HG02970 (cell line): ENCODE data around the gene EXOC4.

Source experiments
- ATAC-seq: cut with Tn5 transposase; IDR thresholded peaks from one replicate; pipeline ENCODE4 v1.9.1; 2021; ENCODE audit warnings: mild to moderate bottlenecking, moderate library complexity, moderate number of reproducible peaks; ENCODE audit not compliant: unreplicated experiment, low FRiP score

The EXOC4 gene

DNA sequence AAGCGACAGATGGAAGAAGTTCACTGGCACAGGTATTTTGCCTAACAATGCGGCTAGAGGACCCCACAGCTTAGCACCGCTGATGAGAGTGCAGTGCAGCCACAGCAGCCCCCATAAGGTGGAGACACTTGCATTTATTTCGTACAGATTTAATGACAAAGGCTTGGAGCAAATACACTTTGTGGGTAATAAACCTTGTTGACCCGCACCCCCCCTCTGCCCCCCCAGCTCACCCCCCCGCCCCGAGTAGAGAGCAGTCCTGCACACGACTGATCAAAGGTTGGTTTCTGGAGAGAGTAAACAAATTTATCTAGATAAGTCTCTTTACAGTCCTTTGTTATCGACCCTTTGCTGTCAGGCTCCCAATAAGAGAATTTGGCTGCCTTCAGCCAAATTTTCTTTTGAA, 777.6 kb downstream of the EXOC4 start:
- ATAC-seq: no peak

DNA sequence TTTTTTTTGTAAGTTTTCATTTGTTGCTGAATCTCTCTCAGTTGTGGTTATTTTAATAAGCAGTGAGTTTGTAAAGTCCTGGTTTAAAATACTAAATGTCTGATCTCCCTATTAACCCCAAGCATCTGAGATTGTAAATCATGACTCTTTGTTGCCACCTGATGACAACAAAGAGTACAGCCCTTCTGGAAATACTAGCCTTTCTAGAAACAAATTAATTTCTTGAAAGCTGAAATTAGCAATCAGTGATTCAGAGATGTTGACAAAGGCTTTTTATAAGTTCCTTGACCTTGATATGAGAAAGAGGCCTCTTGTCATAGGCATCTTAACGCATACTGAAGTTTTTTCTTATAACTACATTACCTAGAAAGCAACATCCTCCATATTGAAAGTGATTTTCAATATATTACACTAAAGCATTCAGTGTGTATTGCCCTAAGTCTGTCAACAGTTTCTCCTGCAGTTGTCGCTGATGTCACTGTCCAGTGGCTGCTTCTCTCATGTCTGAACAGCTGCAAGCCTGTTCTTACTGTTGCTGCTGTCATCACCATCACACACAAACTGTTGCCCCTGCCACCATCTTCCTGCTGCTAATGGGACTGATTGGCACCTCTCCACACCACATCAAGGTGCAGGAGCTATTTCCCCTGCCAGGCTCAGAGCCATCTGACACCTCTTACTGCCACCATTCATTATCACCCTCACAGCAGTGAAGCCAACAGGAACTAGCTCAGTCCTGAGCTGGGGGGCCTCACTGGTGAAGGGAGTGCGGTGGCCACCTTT, 779.1 kb downstream of the EXOC4 start:
- ATAC-seq: no peak

DNA sequence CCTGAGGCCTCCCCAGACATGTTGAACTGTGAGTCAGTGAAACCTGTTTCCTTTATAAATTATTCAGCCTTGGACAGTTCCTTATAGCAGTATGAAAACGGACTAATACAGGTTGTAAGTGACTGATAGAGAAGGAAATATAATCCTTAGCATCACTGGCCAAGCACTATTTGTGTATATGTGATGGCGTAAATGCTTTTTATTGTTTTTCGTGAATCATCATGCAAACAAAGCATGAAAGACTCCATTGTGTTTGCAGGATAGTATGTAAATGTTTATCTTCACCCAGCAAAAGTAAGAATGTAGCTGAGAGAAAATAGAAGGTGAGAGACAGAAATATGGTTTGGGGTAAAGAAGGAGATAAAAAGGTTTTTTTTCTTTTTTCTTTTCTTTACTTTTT, 781.8 kb downstream of the EXOC4 start:
- ATAC-seq: no peak

DNA sequence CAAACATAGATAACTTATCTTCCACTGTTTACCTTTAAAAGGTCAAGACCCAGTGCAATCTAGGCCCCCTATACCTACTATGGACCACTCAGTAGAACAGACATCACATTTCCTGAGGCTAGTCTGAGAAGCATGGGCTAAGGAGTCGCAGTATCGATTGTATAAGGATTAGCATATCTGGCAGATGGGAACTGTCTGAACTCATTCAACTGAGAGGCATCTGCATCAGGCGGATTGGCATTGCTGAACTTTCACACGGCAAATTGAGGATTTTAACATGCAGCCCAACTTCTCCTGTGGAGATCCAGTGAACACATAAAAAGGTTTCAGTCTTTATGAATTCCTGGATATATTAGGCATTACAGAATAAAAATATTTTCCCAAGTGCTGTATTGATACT, 785.1 kb downstream of the EXOC4 start:
- no peak for ATAC-seq

DNA sequence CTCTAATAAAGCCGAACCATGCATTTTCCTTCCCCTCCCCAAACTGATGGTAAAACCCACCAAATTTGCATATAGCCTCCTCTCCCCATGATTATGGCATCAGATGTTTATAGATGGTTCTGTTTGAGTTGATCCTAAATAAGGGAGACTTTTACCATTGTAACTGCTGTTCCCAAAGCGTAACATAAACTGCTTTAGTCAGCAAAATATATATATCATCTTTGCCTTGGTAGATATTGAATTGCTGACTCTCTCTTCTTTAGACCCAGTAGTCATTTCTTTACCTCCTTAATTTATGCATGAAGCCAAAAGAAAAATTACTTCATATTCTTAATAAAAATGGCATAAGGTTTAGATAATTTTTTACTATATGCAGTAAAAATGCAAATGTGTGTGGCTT, 788.1 kb downstream of the EXOC4 start:
- ATAC-seq: no peak

DNA sequence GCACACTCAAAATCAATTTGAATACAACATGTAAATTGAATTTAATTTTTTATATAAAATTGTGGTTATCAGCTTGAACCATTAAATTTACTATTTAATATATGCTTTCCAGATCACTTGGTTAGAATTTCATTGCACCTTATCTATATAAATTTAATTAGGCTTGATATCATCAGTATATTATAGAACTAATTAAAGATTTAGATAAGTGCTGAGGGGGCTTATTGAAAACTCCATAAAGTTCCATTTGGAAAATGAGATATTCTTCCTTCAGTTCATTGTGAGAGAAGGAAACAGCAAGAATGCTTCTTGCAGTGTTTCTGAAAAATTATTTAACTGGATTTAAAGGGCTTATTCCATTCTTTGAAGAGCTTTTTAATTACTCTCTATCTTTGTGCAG, 788.6 kb downstream of the EXOC4 start:
- no peak for ATAC-seq

DNA sequence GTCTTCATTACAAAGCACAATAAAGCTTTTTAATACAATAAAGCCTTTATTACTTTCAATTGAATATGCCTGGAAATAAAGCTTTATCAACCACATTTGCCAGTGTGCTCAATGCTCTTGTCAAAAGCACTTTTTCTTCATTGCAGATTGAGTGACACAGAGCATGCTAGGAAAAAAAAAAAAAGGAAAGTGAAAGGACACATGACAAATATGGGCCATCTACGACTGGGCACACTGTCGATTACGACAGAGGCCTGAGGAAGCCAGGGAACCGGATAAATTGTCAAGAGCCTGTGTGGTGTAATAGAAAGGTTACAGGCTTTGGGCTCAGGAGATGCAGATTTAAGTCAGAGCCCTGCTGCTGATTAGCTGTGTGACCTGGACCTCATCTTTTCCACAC, 789.4 kb downstream of the EXOC4 start:
- ATAC-seq: no peak

DNA sequence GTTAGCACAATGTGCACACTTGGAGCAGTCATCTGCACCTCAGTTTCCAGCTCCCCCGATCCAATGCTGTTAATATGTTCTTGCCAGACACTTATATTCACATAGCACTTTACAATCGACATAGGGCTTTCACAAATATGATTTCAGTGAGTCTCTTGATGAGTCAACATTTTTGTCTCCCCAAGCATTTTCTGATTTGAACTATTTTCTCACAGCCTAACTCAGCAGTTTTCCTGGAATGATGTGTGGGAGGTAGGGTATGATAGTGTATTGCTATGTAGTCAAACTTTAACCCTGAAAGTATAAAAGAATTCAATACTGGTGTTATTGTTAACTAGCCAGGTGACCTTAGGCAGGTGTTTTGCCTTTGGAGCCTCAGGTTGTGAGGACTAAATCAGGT, 791.8 kb downstream of the EXOC4 start:
- no peak for ATAC-seq

DNA sequence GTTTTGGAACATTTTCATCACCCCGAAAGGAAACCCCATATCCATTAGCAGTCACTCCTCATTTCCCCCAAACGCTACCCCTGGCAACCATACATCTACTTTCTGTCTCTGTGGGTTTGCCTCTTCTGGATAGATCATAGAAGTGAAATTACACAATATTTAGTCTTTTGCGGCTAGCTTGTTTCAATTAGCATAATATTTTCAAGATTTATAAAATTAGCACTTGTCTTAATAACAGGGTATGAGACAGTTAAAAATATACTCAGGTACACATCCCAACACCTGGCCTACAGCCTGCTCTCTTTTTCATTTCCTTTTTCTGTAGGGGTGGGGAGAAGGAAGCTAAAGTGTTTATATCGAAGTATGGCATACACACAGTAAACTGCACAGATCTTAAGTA, 792.8 kb downstream of the EXOC4 start:
- no peak for ATAC-seq

DNA sequence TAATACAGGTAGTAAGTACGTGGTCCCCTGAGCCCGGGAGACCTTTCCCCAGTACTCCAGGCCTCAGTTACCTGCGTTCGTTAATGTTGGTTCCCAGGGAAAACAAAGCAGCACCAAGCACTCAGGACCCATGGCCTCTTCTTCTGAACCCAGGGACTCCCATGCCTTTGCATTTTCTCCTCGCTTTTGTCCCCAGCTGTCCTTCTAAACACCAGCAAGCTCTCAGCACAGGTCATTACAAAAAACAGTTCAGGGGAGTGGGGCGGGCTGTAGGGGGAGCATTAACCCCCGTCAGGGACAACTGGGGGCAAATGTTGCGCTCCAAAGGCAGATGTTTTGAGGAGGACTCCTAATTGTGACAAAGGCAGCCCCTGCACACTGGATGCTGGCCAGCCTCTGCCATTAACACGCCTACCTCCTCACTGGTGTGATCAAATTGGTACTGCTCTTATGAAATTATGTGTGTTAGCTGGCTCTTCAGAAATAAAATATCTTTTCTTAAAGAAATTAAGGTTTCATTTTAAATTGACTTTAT, 793.8 kb downstream of the EXOC4 start:
- ATAC-seq: no peak

DNA sequence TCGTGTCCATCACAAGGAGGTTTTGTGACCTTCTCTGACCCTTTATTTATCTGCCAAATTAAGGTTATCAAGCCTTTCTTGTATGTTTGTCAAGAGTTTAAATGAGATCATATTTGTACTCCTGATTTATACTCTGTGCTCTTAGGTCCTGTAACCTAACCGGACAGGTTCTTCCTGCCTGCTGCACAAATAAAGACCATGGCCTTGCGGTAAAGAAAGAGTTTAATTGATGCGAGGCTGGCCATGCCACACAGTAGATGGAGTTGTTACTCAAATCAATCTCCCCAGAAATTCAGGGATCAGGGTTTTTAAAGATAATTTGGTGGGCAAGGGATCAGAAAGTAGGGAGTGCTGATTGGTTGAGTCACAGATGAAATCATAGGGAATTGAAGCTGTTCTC, 794.8 kb downstream of the EXOC4 start:
- ATAC-seq: no peak

DNA sequence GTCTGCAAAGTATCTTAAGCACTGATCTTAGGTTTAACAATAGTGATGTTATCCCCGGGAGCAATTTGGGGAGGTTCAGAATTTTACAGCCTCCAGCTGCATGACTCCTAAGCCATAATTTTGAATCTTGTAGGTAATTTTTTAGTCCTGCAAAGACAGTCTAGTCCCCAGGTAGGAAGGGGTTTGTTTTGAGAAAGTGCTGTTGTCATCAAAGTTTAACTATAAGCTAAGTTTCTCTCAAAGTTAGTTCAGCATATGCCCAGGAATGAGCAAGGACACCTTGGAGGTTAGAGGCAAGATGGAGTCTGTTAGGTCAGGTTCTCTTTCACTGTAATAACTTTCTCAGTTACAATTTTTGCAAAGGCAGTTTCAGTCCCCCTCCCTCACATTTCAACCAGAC, 795.3 kb downstream of the EXOC4 start:
- ATAC-seq: no peak

DNA sequence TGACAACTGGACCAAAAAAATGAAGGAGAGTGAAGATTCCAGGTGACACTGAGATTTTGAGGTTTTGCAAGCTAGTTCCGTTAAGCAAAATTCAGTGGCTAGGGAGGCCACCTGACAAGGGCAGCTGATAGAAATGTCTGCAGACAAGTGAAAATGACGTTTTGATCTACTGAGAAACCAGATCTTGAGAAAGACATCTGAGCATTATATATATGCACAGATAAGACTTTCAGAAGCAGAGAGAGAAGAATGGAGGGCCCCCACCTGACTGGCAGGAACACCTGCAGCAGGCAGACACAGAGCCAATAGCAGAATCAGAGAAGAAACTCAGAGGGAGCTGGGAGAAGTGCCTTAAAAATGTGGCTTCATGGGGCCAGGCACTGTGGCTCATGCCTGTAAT, 798.1 kb downstream of the EXOC4 start:
- no peak for ATAC-seq

DNA sequence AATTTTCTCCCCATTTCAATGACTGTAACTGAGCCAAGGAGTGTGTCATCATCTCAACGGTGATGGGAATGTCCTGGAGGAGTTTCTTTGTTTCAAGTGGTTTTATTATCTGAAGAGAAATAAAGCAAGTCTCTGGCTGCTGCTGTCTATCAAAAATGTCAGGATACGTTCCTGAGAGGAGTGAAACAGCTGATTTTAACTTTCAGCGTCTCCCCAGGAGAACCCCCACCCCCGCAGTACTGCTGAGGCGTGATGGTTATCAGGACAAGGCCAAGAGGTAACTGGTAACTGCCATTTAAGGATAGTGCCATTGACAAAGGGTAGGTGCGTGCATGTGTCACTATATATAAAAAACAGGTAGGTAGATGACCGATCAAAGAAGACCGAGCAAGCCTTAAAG, 803.9 kb downstream of the EXOC4 start:
- ATAC-seq: no peak

DNA sequence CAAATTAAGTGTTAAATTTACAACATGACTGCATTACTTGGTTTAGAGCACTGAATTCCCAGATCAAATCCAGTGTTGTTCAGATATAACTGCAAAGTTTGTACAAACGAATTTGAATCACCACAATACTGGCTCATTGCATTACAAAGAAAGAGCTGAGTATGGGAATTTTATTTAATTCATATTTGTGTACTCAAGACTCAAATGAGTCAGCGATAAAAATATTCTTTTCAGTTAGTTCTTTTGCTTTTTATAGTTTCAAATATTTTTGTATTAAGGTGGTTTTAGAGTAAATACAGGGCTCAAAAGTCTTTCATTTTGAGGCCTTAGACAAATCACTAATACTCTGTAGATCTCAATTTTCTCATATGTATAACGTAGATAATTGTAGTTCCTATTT, 805.6 kb downstream of the EXOC4 start:
- ATAC-seq: no peak

DNA sequence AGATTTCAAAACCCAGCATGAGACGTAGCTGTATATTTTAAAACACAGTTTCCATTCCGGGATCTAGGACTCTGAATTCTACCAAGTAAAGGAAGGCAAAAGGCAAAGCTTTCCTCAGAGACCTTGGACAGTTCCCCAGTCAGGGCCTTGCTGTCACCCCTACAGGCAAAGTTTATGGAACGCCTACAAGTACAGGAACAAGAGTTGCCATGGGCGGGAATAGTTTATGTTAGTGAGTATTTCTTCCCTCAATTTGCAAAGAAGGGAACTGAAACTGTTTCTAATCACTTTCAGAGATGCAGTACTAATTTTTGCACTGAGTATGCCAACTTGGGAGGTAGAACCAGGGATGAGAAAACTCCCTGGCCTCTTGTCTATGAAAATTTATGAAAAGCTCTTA, 806.1 kb downstream of the EXOC4 start:
- no peak for ATAC-seq

DNA sequence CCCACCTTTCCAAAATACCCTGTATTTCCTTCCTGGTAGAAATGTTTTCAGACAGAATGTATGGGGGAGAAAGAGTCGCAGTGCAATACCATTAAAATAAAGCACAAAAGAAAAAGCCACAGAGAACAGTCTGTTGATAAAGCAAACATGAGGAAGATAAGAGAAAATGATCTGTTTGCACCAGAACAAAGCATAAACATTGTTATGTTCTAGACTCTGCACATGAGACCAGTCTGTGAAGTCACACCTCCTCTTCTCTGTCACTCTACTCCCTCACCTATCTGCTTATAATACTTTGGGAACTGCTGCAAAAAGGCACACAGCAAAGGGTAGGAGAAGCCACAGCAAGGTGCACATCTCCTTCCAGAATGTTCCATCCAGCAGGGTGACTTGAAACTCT, 807.0 kb downstream of the EXOC4 start:
- ATAC-seq: no peak

DNA sequence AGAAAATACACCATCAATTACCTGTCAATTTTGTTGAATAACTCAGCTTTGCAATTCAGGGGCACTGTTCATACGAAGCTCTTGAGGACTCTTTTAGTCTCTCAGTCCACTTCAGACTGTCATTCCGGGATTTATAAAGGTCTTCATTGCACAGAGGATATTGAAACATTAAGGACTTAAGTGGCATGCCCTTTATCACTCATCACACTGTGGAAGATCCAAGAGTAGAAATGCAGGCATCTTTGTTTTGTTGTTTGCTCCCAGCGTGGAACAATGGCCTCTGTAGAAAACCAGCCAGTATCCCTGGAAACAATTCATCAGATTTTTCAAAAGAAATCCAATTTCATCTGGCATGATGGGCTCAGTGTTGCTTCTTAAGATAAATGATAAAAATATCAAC, 808.0 kb downstream of the EXOC4 start:
- ATAC-seq: no peak

DNA sequence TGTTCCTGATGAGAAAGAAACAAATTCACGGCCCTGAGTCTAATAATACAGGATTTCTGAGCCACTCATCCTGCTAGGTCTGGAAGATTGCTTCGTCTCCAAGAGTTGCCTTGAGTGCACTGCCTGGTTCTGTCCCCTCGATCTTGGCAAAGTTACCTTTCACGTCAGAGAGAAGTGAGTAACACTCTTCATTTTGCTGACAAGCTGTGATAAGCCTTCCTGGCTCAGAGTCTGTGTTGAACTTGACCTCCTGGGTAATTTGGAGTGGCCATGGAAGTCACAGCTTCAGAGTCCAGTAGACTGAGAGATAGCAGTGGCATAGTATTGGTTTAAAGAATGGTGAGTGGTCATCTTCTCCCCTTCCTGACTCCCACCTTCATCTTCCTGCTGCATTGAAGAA, 809.6 kb downstream of the EXOC4 start:
- ATAC-seq: no peak

DNA sequence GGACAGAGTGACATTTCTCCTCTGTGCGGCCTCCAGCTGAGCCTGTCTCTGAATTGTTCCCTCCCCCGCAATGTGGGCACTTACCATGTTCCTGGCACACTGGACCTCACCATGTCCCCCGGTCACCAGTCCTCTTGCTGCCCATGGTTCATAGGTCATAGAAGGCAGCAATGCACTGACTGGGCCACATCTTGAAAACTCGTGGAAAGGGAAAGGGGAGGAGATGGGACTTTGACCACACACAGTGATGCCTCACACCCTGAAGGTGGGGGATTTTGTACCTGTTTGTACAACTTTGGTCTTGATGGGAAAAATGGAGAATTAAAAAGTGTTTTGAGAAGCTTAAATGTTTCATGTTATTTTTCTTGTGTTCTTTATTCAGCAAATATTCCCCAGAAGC, 812.5 kb downstream of the EXOC4 start:
- ATAC-seq: no peak

DNA sequence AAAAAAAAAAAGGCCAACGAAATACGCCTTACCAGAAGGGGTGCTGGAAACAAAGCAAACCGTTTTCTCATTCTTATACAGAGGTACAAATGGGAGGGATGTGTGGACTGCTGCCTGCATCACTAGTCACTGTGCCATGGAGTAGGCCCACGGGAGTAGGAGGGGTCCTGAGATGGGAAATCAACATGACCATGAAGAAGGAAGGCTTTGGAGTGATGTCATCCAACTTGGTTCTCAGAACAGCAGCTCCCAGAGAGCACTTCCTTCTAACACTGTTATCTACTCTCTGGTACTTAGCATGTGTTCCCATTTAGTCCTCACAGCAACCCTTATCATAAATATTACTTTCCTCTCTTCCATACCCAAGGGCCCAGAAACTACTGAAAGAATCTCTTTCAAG, 814.3 kb downstream of the EXOC4 start:
- ATAC-seq: no peak

DNA sequence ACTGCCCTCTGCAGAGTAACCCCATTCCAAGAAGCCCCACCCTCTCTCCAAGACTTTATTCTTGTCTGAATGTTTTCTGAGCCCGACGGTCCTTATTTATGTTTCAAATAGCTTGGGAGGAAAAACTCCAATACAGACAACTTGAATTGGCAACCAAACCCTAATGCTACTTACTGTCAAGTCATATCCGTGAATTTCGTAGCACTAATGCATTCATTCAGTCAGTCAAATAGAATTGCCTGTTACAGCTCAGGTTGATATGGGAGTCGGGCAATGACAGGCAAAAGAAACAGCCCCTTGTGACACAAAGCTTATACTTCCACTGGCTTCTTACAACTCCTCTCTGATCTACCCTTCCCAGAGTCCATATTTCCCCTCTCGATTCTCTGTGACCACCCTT, 815.8 kb downstream of the EXOC4 start:
- no peak for ATAC-seq

DNA sequence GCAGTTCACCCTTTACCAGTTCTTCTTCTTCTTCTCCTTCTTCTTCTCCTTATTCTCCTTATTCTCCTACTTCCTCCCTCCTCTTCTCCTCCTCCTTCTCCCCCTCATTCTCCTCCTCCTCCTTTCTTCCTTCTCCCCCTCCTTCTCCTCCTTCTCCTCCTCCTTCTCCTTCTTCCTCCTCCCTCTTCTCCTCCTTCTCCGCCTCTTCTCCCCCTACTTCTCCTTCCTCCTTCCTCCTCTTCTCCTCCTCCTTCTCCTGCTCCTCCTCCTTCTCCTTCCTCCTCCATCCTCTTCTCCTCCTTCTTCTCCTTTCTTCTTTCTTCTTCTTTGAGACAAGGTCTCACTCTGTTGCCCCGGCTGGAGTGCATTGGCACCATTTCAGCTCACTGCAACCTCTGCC, 816.3 kb downstream of the EXOC4 start:
- ATAC-seq: no peak
